Suprapubic skin (tissue), 2 donors: ENCODE data around the gene RALGPS2.

ENCODE experiments used
- EP300 ChIP-seq: sonication (generic); formaldehyde crosslinking; IDR thresholded peaks from one replicate; pipeline ENCODE4 v1.6.1; 2017; ENCODE audit warnings: antibody characterized with exemption
- POLR2A ChIP-seq, 2 donors: fragments of 450-650 bp; IDR thresholded peaks; one replicate each; pipeline ENCODE4 v1.6.1; 2017; ENCODE audit warnings: antibody characterized with exemption in 2 of 2, mild to moderate bottlenecking in 2 of 2, moderate library complexity in 2 of 2

DNA sequence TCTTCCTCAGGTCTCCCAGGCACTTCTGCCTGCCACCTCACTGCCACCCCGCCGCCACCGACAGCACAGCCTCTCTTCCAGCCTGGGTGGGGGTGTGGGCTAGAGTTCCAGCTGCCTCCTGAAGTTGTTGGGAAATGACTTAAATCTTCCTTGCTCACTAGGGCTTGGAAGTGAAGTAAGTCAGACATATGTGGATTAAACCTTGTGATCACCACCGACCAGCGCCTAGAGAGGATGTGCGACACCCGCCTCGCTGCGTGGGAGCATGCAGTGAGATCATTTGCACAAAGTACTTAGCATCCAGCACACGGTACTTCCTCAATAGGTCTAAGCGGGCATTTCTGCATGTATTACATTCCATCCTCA is 229.3 kb downstream of the RALGPS2 start:
- no peak for TF ChIP-seq POLR2A (IDR thresholded peaks at IDR 0.05)
- TF ChIP-seq EP300, result no peak
